Measurements from ENCODE around the gene TAS1R3.

The TAS1R3 gene

DNA sequence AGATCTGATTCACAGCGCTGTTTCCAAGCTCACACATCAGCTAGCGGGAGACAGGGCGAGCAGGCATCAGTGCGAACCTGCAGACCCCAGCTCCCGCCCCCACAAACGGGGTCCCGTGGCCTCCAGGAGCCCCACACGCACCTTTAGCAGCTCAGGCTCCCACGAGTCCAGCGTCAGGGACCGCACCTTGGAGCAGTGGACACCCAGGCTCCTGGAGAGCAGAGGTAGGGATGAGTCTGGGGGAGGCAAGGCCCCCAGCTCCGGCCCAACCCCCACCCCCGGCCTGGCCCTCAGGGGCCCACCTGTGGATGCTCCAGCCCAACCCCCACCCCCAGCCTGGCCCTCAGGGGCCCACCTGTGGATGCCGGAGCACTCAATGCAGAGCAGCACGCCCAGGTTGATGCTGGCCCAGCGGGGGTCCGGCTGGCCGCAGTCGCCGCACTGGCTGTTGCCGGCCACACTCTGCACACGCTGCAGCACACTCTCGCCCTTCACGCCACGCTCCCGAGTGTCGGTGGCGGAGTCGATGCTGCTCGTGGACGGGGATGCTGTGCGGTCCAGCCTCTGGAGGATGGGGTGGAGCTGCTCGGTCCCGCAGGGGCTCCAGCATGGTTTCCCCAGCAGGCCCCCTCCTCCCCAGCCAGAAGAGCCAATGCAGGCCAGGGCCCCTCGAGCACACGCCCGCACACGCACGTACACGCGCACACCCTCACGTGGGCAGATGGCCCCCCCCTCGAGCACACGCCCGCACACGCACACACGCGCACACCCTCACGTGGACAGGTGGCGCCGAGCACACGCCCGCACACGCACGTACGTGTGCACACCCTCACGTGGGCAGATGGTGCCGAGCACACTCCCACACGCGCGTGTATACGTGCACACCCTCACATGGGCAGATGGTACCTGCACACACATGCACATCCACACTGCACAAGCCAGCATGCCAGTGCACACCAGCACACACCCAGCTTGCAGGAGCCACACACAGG is 34.7 kb upstream of the TAS1R3 start:
- no peak overlapping the region for H3K4me3 ChIP-seq (replicated peaks in 1 of 2; ENCODE audit: low read depth in 2 of 2, low read length in 2 of 2)
- TF ChIP-seq, protein P1, sequence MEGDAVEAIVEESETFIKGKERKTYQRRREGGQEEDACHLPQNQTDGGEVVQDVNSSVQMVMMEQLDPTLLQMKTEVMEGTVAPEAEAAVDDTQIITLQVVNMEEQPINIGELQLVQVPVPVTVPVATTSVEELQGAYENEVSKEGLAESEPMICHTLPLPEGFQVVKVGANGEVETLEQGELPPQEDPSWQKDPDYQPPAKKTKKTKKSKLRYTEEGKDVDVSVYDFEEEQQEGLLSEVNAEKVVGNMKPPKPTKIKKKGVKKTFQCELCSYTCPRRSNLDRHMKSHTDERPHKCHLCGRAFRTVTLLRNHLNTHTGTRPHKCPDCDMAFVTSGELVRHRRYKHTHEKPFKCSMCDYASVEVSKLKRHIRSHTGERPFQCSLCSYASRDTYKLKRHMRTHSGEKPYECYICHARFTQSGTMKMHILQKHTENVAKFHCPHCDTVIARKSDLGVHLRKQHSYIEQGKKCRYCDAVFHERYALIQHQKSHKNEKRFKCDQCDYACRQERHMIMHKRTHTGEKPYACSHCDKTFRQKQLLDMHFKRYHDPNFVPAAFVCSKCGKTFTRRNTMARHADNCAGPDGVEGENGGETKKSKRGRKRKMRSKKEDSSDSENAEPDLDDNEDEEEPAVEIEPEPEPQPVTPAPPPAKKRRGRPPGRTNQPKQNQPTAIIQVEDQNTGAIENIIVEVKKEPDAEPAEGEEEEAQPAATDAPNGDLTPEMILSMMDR (IDR thresholded peaks at IDR 0.05; ENCODE audit: low read depth, low read length), result no peak
- DNase-seq (ENCODE audit: low read depth in 2 of 2), result no peak

DNA sequence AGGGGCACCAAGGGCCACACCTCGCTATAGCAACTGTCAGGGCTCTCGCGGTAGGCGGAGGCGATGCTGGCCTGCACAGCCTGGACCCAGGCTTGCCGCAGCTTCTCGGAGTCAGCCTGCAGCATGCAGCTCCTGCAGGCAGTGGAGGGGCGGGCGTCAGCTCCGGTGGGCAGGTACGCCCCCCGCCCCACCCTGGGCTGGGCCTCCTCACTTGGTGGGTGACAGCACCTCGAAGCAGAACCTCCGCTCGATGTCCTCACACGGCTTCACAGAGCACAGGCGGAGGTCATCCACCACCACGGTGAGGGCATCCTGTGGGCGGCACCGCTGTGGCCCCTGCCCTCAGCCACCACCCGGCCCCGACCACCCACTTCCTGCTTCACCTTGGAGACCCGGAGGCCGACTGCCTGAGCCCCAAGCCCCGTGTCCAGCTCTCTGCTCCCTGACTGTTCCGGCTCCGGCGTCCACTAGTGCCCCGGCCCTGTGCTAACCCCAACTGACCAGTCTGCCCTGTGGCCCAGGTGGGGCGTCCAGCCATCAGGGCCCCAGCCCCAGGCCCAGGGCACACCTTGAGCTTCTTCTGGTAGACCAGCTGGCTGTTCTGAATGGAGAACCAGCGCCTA is 33.2 kb upstream of the TAS1R3 start:
- DNase-seq (ENCODE audit: low read depth in 2 of 2), result no peak
- no peak overlapping the region for H3K4me3 ChIP-seq (replicated peaks in 1 of 2; ENCODE audit: low read depth in 2 of 2, low read length in 2 of 2)
- TF ChIP-seq, protein P1 (IDR thresholded peaks at IDR 0.05; ENCODE audit: low read depth, low read length), result no peak

DNA sequence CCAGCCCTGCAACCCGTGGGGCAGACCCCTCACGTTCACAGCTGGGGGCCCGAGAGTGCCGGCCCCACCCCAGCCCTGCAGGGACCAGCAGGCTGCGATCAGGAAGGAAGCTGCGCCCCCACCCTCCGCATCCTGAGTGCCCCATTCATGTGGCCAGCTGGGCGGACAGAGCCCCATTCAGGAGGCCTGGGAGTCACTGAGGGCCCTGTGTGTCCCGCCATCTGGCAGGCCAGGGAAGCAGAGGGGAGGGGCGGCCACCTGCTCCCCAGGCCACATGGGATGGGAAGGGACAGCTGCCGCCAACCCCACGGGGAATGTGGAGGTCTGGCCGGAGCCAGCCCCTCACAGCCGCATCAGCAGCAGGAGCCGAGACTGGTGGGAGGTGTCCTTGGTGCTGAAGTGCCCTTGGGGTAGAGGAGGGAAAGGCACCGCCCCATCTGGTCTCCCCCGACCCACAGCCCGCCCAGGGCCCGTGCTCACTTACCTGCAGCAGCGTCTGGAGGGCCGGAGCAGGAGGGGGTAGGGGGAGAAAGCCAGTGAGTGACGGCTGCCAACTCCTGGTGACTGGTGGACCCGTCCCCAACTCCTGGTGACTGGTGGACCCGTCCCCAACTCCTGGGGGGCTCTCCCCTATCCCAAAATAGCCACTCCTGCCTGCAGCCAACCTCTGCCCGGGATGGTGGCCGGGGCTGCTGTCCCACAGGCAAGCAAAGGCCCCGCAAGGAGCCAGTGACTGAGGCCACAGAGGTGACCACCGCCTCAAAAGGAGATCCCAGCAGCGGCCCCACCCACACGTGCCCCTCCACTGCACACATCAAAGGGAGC is 32.0 kb upstream of the TAS1R3 start:
- DNase-seq (ENCODE audit: low read depth in 2 of 2), result peak in 1 of 2 donors; percentile 22
- H3K4me3 ChIP-seq (replicated peaks in 1 of 2; ENCODE audit: low read depth in 2 of 2, low read length in 2 of 2), result no peak overlapping the region
- TF ChIP-seq, protein P1 (IDR thresholded peaks at IDR 0.05; ENCODE audit: low read depth, low read length), result no peak

DNA sequence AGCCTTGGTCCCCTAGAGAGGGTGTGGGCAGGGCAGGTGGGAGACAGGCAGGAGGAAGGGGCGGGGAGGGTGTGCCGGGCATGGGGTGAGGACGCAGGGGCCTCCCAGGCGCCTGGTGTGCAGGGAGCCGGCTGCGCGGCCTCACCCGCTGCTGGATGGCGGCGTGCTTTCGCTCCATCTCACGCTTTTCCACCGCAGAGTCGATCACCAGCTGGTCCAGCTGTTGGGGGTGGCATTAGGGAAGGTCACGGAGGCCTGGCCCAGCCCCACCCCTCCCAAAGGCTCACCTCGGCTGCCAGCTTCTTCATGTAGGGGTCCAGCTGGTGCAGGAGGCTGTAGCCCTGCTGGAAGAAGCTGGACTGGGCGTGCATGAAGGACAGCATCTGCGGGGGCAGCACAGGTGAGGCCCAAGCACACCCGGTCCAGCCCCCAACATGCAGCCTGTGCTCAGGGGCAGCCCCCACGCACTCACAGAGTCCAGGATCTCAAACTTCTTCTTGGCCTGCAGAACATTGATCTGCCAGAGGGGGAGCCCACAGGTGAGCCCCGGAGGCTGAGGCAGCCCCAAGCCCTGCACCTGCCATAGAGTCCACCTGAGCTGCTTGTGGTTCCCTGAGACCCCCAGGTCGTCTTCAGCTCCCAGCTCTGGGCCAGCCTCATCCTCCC is 31.3 kb upstream of the TAS1R3 start:
- TF ChIP-seq, protein P1 (IDR thresholded peaks at IDR 0.05; ENCODE audit: low read depth, low read length), result peak; percentile 46
- DNase-seq (ENCODE audit: low read depth in 2 of 2), result no peak
- no peak overlapping the region for H3K4me3 ChIP-seq (replicated peaks in 1 of 2; ENCODE audit: low read depth in 2 of 2, low read length in 2 of 2)

DNA sequence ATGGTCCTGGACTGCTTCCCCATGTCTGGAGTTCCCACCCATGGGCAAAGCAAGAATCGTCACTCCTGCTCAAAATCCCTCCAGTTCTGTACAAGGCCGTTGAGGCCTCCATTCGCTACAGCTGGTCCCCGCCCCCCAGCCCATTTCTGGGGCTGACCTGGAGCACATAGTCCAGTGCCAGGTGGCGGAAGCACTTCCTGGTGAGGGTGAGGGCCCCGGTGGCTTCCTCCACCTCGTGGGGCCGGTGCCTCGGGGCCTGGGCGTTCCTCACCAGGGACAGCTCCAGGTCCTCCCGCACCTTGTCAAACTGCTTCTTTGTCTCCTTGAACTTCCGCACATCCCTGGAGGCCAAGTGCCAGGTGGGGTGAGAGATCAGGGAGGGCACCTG is 30.7 kb upstream of the TAS1R3 start:
- TF ChIP-seq, protein P1 (IDR thresholded peaks at IDR 0.05; ENCODE audit: low read depth, low read length), result no peak
- no peak for DNase-seq (ENCODE audit: low read depth in 2 of 2)
- H3K4me3 ChIP-seq (replicated peaks in 1 of 2; ENCODE audit: low read depth in 2 of 2, low read length in 2 of 2), result no peak overlapping the region

DNA sequence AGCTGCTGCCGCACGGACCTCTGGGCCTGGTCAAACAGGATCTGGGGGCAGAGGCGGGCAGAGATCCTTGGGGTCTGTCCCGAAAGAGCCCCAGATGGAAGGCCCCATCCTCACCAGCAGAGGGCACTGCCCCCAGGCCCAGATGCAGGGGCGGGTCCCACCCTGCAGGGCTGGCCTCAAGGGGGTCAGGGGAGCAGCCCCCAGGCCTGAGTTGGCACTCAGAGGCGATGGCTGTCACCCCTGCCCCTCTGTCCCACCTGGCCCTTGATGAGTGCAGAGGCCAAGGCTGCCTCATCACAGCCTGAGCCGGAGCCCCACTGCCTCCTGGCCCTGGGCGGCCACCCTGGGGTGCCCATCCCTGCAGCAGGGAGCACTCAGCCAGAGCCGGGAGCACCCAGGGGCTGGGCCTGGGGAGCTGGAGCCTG is 29.1 kb upstream of the TAS1R3 start:
- H3K4me3 ChIP-seq (replicated peaks in 1 of 2; ENCODE audit: low read depth in 2 of 2, low read length in 2 of 2), result no peak overlapping the region
- TF ChIP-seq, protein P1 (IDR thresholded peaks at IDR 0.05; ENCODE audit: low read depth, low read length), result peak; percentile 55
- no peak for DNase-seq (ENCODE audit: low read depth in 2 of 2)
